T-helper 2 cell treated with Interferon-gamma antibody and Interleukin-4, amounts not matched to agents 5 μg/mL and 100 μg/mL, for 36 hours (primary cell): ENCODE results near the gene NXT1.

Experiments used
- DNase-seq: peaks from one replicate; pipeline ENCODE4 v3.0.0; 2021; ENCODE audit warnings: low spot score
- H3K27ac Mint-ChIP-seq: one replicate; pipeline ENCODE4 v1.8.0; 2021; ENCODE audit warnings: mild to moderate bottlenecking, mixed read lengths
- H3K27me3 Mint-ChIP-seq: one replicate; pipeline ENCODE4 v1.8.0; 2021; ENCODE audit warnings: low read depth, mixed read lengths
- H3K36me3 Mint-ChIP-seq: one replicate; pipeline ENCODE4 v1.8.0; 2021; ENCODE audit warnings: low read depth, mixed read lengths
- H3K4me1 Mint-ChIP-seq: one replicate; pipeline ENCODE4 v1.8.0; 2021; ENCODE audit warnings: low read depth, mixed read lengths
- H3K4me3 Mint-ChIP-seq: one replicate; pipeline ENCODE4 v1.8.0; 2022; ENCODE audit warnings: mild to moderate bottlenecking, moderate library complexity, mixed read lengths
- H3K9me3 Mint-ChIP-seq: one replicate; pipeline ENCODE4 v1.8.0; 2021; ENCODE audit warnings: mixed read lengths

The NXT1 gene

DNA sequence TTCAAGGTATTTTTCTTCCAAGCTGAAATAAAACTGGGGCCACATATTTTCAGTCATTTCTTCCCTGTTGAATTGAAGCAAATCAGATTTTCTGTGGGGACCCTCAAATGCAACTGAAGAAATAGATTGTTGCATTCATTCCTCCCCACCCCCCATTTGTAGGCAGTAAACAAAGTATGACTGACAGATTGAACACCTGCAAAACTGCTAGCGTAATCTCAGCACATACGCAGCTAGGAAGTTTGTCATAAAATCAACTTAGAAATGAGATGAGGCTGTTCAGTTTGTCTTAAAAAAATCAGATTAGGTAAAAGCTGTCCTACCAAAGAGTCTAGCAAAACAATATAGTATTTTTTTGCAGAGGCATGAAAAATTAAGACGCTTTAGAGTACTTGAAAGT is 20.3 kb downstream of the NXT1 start:
- no peak for DNase-seq
- H3K9me3 Mint-ChIP-seq, result no peaks in the 10 kb centered on the region
- H3K27me3 Mint-ChIP-seq, result no peaks in the 10 kb centered on the region
- H3K36me3 Mint-ChIP-seq, result peaks cover 69% of the 10 kb centered on the region
- H3K4me3 Mint-ChIP-seq, result no peak overlapping the region
- no peak overlapping the region for H3K27ac Mint-ChIP-seq
- H3K4me1 Mint-ChIP-seq, result peaks cover 18% of the 10 kb centered on the region

DNA sequence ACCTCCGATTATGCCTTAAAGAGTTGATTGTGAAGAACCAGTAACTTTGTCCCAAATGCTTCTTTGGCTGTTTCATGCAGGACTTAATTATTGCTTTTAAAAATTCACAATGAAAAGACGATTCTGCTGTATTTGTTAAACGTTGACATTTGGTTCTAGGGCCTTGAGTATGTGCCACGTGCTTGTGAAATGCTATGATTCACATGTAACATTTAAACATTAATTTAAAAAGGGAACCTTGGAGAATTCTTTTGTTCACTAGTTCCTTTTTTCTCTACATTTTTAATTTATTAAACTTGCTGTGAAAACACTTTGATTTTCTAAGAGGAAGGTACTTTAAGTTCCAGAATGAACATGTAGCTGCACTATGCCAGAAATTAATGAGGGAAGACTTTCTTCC is 20.9 kb downstream of the NXT1 start:
- Mint-ChIP-seq H3K36me3 (peaks cover 69% of the 10 kb centered on the region), H3K27ac (no peak overlapping the region), H3K4me3 (no peak overlapping the region), H3K27me3 (no peaks in the 10 kb centered on the region), H3K4me1 (peaks cover 11% of the 10 kb centered on the region), H3K9me3 (no peaks in the 10 kb centered on the region)
- DNase-seq, result no peak

DNA sequence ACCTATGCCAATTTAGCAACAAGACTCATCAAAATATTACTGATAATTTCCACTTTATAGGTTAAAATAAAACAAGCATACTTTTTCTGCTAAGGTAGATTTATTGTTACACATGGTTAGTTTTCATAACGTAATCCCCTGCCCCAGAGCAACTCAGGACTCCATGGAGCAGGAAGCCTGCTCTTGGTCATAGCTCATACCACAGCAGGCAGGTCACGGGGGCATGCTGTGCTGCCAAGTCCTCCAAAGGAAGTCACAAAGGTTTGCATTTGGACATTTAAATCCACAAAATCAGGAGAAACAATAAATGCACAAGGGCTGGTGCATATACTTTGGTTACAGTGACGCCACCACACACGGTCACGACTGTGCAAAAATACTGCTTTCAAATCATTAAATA is 23.9 kb downstream of the NXT1 start:
- no peaks in the 10 kb centered on the region for H3K27me3 Mint-ChIP-seq
- DNase-seq, result no peak
- no peaks in the 10 kb centered on the region for H3K9me3 Mint-ChIP-seq
- H3K36me3 Mint-ChIP-seq, result peaks cover 64% of the 10 kb centered on the region
- no peak overlapping the region for H3K27ac Mint-ChIP-seq
- peaks cover 3% of the 10 kb centered on the region for H3K4me1 Mint-ChIP-seq
- no peak overlapping the region for H3K4me3 Mint-ChIP-seq

DNA sequence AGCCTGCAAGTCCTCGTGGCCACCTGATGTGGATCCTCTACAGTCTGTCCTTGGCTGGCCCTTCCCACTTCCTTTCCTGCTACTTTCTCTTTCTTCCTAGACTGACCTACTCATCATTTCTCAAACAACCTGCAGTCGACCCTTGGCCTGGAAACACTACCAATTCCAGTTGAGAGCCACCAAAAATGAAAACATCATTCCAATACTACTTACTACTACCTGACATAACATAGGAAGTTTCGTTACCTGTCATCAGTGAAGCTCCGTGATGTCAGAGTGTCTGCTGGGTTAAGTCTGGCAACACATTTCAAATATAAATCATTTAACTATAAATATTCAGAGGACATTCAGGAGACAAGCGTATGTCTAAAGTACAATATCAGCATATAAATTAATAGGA is 25.2 kb downstream of the NXT1 start:
- H3K9me3 Mint-ChIP-seq, result no peaks in the 10 kb centered on the region
- DNase-seq, result no peak
- H3K36me3 Mint-ChIP-seq, result peaks cover 63% of the 10 kb centered on the region
- no peak overlapping the region for H3K27ac Mint-ChIP-seq
- no peak overlapping the region for H3K4me3 Mint-ChIP-seq
- no peaks in the 10 kb centered on the region for H3K27me3 Mint-ChIP-seq
- peaks cover 3% of the 10 kb centered on the region for H3K4me1 Mint-ChIP-seq

DNA sequence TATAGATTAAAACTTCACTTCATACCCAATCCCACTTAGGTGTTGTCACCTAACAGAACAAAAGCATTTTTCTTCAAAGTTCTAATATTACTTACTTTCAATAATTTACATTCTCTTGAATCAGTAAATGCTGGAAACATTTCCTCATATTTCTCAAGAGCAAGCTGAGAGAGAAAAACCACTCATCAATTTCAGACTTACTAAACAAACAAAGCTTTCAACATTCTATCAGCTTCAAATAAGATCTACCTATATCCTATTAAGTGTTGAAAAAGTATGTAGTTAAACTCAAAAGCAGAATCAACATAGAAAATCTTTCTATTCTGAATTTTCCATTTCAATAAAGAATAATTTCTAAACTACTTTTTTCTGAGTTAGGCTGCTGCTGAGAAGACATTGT is 29.2 kb downstream of the NXT1 start:
- no peaks in the 10 kb centered on the region for H3K9me3 Mint-ChIP-seq
- H3K36me3 Mint-ChIP-seq, result peaks cover 58% of the 10 kb centered on the region
- no peak overlapping the region for H3K4me3 Mint-ChIP-seq
- peaks cover 9% of the 10 kb centered on the region for H3K4me1 Mint-ChIP-seq
- H3K27ac Mint-ChIP-seq, result no peak overlapping the region
- H3K27me3 Mint-ChIP-seq, result no peaks in the 10 kb centered on the region
- no peak for DNase-seq

DNA sequence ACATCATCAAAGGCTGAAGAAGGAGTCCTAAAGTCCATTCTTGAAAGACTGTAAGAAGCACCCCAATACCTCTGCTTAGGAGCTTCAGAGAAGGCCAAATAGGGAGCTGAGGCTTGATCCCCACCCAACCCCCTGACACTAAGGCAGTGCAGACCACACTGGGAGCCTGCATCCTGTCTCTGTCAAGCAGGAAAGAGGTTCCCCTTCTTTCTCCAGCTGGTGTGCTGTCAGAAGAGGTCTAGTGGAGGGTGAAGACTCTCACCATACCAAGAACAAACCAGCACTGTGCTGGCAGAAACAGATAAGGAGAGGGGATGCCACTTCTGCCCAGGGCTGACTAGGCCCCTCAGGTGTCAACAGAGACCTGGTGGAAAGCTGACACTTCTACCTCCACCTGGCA is 31.3 kb downstream of the NXT1 start:
- DNase-seq, result no peak
- H3K36me3 Mint-ChIP-seq, result peaks cover 48% of the 10 kb centered on the region
- H3K27me3 Mint-ChIP-seq, result no peaks in the 10 kb centered on the region
- H3K9me3 Mint-ChIP-seq, result no peaks in the 10 kb centered on the region
- no peak overlapping the region for H3K27ac Mint-ChIP-seq
- no peak overlapping the region for H3K4me3 Mint-ChIP-seq
- peaks cover 7% of the 10 kb centered on the region for H3K4me1 Mint-ChIP-seq

DNA sequence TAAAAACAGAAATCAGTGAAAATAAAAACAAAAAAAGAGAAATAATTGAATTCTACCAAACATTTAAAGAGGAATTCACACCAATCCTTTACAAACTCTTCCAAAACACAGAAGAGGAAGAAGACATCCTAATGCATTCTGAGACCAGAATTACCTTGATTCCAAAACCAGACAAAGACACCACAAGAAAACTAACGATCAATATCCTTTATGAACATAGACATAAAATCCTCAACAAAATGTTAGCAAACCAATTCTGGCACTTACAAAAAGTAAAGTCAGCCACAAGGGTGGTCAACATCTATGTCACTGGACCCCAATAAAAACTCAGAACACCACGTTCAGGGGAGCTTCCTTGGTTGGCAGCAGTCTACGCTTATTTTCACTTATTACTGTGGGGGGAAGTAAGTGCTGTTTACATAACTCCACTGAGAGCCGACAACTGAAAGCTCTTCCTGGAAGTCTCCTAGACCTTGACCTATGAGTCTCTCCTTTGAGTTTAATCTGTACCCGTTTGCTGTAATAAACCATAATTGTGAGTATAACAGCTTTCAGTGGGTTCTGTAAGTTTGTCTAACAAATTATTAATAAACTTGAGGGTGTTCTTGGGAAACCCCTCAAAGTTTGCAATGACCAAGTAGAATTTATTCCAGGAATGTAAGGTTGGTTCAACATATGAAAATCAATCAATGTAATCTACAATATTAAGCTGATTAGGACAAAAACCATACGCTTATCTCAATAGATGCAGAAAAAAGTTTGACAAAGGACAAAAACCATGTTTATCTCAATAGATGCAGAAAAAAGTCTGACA is 35.9 kb downstream of the NXT1 start:
- H3K36me3 Mint-ChIP-seq, result peaks cover 46% of the 10 kb centered on the region
- H3K27me3 Mint-ChIP-seq, result no peaks in the 10 kb centered on the region
- H3K9me3 Mint-ChIP-seq, result no peaks in the 10 kb centered on the region
- peaks cover 7% of the 10 kb centered on the region for H3K4me1 Mint-ChIP-seq
- H3K4me3 Mint-ChIP-seq, result no peak overlapping the region
- H3K27ac Mint-ChIP-seq, result no peak overlapping the region
- no peak for DNase-seq

DNA sequence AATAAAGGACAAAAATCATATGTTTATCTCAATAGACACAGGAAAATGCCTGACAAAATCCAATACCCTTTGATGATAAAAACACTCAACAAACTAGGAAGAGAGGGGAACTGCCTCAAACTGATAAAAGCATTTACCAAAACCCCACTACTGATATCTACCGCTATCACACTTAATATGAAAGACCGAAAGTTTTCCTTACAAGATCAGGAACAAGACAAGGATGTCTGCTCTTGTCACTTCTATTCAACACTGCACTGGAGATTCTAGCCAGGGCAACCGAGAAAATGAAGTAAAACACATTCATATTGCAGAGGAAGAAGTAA is 36.5 kb downstream of the NXT1 start:
- Mint-ChIP-seq H3K27me3 (no peaks in the 10 kb centered on the region), H3K27ac (no peak overlapping the region), H3K4me3 (no peak overlapping the region), H3K36me3 (peaks cover 46% of the 10 kb centered on the region), H3K4me1 (peaks cover 4% of the 10 kb centered on the region), H3K9me3 (no peaks in the 10 kb centered on the region)
- DNase-seq, result no peak

DNA sequence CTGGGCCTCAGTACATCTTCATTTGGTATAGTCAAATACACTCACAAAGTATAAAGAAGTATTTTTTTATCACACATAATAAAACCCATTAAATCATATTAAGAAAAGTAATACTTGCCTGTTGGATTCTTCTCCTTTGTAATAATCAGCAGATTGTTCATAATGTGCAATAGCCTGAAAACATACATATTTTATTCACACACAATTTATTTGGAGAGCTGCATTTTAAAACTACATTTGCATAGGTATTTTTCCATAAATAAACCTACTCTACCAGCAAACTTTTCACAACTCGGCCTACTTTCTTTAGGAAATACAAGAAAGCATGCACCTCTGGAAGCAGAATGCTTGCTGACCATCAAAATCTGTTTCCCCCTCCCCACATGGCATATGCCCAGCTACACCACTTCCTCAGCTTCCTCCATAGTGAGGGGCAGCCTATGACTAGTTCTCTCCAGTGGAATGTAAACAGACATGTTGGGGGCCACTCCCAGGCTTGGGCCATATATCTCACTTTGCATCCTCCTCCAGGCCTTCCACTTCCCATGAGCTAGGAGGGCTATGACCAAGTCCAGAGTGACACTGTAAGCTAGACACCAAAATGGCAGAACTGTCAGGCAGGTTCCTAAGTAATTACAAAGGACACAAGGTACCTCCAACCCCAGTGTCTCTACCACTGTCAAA is 39.6 kb downstream of the NXT1 start:
- DNase-seq, result no peak
- no peak overlapping the region for H3K27ac Mint-ChIP-seq
- no peaks in the 10 kb centered on the region for H3K27me3 Mint-ChIP-seq
- peaks cover 48% of the 10 kb centered on the region for H3K36me3 Mint-ChIP-seq
- no peak overlapping the region for H3K4me3 Mint-ChIP-seq
- H3K9me3 Mint-ChIP-seq, result no peaks in the 10 kb centered on the region
- H3K4me1 Mint-ChIP-seq, result no peaks in the 10 kb centered on the region

DNA sequence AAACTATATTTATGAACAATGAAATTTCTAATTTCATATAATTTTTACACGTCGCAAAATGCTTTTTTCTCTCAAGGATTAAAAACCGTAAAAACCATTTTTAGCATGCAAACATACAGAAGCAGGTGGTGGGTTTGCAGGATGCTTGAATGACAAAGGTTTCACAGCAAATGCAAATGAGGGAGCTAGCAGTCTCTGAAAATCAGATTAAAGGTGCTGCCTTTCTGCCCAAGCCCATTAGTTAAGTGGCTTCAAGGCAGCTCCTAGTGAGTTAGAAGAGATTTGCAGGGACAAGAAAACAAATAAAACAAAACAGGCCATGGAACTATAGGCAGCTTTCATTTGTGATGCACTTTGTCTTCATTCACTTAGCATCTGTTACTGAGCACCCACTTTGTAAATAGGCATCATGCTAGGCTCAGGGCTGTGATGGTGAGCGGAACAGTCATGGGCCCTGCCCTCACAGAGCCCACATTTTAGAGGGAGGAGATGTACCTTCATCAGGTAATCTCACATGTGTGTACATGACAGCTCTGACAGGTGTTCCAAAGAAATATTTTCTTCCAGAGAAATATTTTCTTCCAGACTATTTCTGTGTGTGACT is 41.2 kb downstream of the NXT1 start:
- H3K4me1 Mint-ChIP-seq, result peaks cover 1% of the 10 kb centered on the region
- no peak for DNase-seq
- H3K27me3 Mint-ChIP-seq, result no peaks in the 10 kb centered on the region
- no peak overlapping the region for H3K4me3 Mint-ChIP-seq
- H3K27ac Mint-ChIP-seq, result no peak overlapping the region
- no peaks in the 10 kb centered on the region for H3K9me3 Mint-ChIP-seq
- H3K36me3 Mint-ChIP-seq, result peaks cover 43% of the 10 kb centered on the region

DNA sequence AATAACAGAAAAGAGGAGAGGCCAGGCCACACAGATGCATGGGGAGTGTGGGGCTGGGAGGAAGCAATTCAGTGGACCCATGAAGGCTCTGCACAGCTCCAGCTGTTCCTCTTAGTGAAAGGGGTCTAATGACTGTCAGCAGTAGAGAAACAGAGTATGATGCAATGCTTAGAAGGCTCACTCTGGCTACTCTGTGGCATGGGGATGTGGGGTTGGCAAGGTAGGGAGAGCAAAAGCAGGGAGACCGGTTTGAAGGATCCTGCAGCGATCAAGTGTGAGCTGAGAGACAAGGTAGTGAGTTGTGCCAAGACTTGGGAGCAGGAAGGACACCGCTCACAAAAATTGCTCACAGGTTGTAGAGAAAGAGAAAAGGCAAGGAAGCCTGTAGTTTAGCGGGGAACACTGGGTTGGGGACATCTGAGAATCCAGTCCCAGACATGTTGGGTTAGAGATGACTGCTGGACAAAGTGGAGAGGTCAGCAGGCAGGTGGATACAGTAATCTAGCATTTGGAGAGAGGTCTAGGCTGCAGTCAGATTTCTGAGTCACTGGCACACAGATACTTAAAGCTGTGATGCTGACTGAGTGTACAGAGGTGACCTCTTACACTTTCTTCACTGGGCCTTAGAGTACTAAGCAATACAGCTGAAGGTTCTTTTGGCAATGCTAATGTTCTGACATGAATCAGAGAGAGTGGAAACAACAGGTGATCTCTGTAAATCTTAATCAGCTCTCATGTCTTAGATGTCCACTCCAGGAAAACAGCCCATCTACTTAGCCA is 43.6 kb downstream of the NXT1 start:
- H3K36me3 Mint-ChIP-seq, result peaks cover 41% of the 10 kb centered on the region
- peak overlapping the region; percentile 52 for H3K27ac Mint-ChIP-seq
- H3K27me3 Mint-ChIP-seq, result no peaks in the 10 kb centered on the region
- DNase-seq, result no peak
- no peak overlapping the region for H3K4me3 Mint-ChIP-seq
- peaks cover 15% of the 10 kb centered on the region for H3K4me1 Mint-ChIP-seq
- no peaks in the 10 kb centered on the region for H3K9me3 Mint-ChIP-seq

DNA sequence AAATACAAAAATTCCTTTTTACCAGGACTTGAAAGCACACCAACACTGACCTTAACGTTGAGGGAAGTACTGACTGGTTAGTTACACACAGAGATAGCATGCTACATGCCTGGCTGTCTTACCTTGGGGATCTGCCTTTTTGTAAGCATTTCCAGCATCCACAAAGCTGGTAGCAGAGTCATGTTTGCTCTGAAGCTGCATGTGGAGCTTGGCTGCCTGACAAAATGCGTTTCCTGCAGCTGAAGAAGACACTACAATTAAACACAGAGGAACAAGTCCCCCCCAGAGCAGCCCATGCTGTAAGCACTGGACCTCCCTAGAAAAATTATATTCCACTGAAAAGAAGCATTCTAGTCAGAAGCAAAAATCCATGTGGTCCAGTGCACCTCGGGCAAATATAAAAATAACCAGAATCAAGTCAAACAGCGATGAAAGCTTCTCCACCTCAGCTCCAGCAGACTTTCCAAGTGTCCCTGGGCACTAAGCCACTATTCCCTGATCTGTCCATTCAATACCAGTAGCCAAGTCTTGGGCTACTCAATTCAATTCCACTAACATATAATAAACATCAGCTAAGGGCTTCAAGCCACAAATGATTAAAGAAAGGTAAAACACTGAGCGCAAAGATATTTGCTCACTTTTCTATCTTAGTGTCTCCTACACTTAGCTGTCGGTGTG is 46.5 kb downstream of the NXT1 start:
- no peak overlapping the region for H3K4me3 Mint-ChIP-seq
- peaks cover 51% of the 10 kb centered on the region for H3K36me3 Mint-ChIP-seq
- H3K4me1 Mint-ChIP-seq, result peaks cover 32% of the 10 kb centered on the region
- H3K27me3 Mint-ChIP-seq, result no peaks in the 10 kb centered on the region
- no peak for DNase-seq
- no peaks in the 10 kb centered on the region for H3K9me3 Mint-ChIP-seq
- H3K27ac Mint-ChIP-seq, result no peak overlapping the region

DNA sequence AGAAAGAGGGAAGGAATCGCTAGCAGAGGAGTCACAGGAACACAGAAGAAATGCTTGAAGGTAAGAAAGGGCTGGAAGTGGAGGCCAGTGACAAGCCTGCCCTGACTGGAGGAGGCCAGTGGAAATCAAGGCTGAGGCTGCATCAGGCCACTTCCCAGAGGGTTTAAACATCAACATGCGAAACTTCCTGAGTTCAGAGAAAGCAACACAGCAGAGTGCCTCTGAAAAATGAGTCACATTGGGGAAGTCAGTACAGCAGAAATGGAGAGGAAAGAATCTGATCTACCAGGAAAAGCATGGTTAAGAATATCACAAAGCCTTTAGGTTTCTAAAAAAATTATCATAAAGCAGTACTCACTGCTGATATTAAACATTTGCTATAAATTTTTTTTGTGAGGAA is 47.4 kb downstream of the NXT1 start:
- Mint-ChIP-seq H3K4me1 (peaks cover 32% of the 10 kb centered on the region), H3K36me3 (peaks cover 49% of the 10 kb centered on the region), H3K27ac (peak overlapping the region; percentile 73), H3K4me3 (peak overlapping the region; percentile 68), H3K9me3 (no peaks in the 10 kb centered on the region), H3K27me3 (no peaks in the 10 kb centered on the region)
- DNase-seq, result peak; percentile 19
